ENCODE data around the gene IL6R.

Gene IL6R

DNA sequence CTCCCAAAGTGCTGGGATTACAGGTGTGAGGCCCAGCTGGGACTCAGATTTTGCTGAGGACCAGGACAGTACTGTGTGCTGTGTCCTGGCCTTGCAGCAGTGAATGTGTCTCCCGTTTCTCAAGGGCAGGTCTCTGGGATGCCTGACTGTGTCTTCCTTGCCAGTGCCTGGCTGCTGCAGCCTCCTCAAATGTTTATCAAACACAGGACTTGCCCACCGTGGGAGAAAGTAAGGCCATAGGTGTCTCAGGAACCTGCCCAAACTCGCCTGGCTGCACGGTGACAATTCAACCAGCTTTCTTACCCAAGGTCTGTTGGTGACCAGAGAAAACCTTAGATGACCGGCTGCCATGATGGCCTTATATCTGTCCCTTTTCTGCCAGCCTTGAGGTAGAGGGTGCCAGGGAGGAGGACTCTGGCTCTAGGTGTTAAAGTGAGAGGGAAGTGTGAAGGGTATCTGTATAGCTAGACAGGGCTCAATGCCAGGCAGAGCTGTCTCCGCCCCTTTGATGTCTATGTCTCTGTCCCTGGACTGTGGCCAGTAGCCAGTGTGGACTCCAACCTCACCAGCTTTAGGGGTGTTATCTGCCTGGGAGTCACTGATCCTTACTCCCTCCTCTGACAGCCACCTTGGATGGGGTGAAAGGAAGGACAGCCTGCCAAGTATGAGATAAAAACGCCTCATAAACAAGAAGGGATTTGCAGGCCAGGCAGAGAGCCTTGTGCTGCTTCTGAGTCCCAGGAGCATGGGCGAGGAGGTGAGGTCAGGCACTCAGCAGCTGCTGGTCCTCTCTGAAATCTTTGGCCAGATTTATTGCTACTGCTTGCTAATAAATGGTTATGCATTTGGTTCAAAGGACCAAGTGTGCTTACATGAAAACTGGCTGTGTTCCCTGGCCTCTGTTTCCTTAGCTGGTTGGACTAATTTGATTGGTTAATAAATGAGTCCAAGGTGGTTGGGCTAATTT, 22.3 kb downstream of the IL6R start:
- DNase-seq (ENCODE audit: low spot score): peak; percentile 44

GRCh38 chr1:154429118-154429517, 24.0 kb downstream of the IL6R start:
- DNase-seq (ENCODE audit: low spot score): peak; percentile 45

DNA sequence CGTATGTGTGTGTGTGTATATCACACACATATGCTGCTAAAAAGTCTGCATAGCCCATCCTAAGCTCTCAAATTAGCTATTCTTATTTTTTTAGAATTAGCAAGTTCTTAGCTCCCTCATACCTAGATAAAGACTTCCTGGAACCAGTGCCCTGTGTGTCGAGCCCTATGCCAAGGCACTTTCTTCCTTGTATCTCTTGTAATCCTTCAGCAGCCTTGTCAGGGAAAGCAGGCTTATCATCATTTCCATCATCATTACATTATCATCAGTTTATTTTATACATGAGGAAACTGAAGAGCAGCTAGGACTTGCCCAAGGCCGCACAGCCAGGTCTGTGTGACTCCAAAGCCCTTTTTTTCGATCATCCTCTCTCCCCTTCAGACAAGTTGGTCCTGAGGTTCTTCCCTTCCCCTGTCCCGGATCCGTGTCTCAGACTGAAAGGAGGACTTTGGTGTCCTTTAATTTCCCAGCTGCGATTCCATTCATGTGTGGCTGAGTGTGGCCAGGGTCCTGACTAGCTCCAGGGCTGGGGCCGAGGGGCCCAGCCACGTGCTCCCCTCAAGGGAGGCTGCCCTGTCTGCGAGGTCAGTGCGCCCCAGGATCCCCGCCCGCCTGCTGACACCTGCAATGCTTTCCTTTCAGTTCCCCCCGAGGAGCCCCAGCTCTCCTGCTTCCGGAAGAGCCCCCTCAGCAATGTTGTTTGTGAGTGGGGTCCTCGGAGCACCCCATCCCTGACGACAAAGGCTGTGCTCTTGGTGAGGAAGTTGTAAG, 24.9 kb downstream of the IL6R start:
- no peak for DNase-seq (ENCODE audit: low spot score)

- no peak for DNase-seq (ENCODE audit: low spot score)
These were observed 25.8 kb downstream of the IL6R start for GRCh38 chr1:154430903-154431302.

DNA sequence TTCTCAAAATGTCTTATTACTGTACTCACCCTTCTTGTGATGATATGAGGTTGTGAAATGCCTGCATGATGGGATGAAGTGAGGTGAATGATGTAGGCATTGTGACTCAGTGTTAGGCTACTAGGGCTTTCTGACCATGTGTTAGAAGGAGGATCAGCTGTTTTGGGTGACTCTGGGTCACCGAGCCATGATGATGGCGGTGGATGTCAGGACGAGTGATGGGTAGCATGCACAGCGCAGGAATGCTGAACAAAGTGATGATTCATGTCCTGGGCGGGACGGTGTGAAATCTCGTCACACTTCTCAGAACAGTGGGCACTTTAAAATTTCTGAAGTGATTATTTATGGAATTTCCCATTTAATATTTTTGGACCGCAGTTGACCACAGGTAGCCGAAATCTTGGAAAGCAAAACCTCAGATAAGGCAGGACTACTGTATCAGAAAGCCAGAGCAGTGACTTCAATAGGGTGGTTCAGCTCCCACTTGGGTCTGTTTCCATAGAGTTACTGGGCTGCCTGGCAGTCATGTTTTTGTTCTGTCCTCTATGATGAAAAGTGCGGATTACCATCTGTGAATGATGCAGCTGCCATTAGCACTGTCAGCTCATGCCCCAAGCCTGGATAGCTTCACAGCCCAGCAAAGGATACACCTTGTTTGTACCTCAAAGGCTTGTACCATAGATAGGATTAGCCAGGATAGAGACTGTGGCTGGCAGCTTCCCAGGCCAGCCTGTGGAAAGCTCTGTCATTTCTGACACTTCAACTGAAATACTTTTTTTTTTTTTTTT, 26.6 kb downstream of the IL6R start:
- DNase-seq (ENCODE audit: low spot score): peak; percentile 98

DNA sequence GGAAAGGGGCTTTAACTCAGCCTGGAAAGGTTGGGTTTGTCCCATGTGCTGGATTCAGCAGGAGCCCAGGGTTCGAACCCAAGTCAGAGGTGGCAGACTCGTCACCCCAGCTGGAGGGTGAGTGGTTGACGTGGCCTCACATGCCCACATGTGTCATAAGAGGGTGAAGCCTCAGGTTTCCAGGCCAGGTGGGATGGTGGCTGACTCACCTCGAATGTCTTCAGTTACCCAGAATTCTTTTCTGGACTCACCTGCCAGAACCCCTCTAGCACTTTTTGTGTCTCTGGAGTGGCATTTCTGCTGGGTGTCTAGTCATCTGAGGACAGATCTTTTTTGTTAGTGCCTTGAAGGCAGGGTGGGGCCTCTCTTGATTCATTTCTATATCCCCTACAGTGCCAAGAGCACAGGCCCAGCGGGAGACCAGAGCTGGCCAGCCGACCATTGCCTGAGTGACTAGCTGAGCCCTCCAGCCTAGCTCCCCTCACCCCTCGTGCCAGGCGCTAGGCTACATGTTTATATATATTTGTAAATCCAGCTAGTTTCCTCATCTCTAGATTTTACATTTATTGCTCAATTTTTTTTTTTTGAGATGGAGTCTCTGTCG, 28.1 kb downstream of the IL6R start:
- DNase-seq (ENCODE audit: low spot score): peak; percentile 86

DNA sequence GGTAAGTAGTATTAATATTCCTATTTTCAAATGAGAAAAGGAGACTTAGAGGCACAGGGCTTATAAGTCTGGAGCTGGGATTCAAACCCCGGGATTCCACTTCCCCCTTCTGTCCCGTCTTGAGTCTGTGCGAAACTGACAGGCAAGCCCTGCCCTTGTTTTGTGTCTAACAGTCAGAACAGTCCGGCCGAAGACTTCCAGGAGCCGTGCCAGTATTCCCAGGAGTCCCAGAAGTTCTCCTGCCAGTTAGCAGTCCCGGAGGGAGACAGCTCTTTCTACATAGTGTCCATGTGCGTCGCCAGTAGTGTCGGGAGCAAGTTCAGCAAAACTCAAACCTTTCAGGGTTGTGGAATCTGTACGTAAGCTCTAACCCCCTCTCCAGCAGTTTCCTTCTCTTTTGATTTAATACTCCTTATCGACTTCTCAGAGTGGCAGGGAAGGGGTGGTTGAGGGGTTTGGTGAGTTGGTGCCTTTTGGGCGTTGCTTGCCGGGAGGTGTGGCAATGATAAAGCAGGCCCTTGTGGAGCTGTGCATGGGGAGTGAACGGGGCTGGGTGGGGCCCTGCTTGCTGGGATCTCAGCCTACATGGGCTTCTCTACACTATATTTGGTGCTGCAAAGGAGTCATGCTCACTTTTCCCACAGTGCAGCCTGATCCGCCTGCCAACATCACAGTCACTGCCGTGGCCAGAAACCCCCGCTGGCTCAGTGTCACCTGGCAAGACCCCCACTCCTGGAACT, 29.4 kb downstream of the IL6R start:
- no peak for DNase-seq (ENCODE audit: low spot score)

DNA sequence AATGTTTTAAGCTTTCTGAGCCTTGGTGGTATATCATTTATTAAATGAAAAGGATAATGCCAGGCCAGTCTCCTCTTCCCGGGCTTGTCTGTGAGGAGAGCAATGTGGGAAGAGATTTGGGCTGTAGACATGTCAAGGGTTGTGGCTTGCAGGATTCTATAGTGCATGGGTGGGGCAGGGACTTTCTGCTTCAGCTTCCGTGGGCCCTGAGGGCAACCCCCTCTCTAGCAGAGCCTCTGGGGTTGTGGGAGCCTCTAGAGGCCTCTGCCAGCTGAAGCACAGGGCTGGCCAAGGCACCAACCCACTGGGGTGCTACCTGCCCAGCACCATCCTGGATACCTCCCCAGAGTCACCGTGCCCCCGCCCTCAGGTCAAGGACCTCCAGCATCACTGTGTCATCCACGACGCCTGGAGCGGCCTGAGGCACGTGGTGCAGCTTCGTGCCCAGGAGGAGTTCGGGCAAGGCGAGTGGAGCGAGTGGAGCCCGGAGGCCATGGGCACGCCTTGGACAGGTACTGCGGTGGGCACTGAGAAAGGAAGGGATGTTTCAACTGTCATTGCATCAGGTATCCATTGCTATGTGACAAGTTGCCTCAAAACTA, 30.6 kb downstream of the IL6R start:
- no peak for DNase-seq (ENCODE audit: low spot score)

DNA sequence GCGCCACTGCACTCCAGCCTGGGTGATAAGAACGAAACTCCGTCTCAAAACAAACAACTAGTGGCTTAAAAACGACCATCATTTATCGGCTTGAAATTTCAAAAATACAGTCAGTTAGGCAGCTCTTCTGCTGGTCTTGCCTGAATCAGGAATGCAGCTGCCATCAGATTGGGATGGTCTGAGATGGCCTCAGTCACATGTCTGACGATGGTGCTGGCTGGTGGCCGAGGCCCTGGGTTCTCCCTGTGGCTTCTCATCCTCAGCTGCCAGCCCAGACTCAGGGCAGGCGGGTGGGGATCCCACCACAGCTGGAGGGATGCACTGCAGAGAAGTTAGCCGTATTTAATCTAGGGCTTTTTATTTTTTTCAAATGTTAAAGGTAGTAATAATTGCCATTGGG, 31.3 kb downstream of the IL6R start:
- no peak for DNase-seq (ENCODE audit: low spot score)

DNA sequence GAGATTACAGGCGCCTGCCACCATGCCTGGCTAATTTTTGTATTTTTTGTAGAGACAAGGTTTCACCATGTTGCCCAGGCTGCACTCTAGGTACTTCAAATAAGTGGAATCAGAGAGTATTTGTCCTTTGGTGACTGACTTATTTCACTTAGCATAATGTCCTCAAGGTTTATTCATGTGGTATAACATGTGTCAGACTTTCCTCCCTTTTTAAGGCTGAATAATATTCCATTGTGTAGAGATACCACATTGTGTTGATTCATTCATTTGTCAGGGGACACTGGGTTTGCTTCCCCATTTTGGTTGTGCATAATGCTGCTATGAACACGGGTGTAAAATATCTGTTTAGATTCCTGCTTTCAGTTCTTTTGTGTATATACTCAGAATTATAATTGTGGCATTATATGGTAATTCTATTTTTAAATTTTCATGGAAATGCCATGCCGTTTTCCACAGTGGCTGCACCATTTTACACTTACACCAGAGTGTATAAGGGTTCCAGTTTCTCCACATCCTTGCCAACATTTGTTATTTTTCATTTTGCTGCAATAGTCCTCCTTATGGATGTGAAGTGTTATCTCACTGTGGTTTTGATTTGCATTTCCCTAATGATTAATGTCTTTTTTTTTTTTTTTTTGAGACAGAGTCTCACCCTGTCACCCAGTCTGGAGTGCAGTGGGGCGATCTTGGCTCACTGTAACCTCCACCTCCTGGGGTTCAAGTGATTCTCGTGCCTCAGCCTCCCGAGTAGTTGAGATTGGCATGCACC, 35.1 kb downstream of the IL6R start:
- peak; percentile 10 for DNase-seq (ENCODE audit: low spot score)

DNA sequence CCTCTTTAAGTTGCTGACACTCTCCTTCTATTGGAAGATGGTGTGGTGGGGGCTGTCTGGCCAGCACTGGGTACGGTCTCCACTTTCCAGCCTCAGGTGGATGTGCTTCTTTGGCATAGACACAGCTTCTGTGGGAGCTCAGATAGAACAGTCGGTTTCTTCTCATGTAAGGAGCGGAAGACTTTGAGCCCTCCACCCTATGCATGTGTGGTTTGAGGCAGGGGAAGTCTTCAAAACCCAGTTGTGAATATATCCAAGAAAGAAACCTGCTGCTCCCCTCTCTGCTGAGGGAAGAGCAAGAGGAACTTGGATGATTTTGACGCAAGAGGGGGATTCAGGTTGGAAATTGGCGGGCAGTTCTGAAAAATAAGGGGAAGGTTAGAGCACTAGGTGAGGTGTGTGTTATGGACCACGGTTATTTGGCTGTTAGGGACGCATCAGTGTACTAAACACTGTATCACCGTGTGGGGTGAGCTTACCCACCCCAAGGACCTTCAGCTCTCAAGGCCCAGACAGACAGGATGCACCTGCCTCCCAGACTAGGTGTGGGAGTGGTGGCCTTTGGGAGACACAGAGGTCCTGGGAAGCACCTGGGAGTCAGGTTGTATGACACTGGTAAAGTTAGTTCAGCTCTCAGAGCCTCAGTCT, 36.2 kb downstream of the IL6R start:
- no peak for DNase-seq (ENCODE audit: low spot score)

GRCh38 chr1:154442006-154442740, 37.0 kb downstream of the IL6R start:
- DNase-seq (ENCODE audit: low spot score): peak; percentile 83

DNA sequence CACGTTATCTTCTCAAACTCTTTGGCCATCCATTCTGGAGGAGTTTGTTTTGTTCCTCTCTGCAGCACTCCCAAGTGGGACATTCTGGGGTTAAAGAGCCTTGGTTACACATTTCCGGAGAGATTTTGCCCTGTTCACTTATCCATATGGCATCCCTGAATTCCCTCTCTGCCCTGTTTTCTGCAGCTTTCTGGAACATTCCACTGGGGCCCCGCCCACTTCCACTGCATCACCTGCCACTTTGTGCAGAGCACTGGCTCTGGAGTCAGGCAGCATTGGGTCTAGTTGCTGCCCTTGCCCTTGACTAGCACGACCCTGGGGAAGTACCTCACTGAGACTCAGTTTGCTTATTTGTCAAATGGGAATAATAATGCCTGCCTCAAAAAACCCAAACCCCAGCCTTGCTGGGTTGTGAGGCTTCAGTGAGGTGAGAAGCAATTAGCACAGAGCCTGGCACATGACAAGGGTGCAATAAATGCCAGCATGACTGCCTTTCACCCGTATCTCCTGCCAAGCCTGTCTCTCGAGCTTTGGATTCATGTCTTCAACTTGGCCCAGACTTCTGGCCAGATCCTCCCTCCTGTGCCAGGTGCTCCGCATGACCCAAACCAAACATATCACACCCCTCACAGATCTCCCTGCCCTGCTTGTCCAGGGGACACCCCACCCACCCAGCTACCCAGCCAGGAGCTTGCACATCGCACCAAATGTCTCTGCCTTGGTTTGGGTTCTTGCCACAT, 38.3 kb downstream of the IL6R start:
- no peak for DNase-seq (ENCODE audit: low spot score)

- peak; percentile 66 for DNase-seq (ENCODE audit: low spot score)
These were observed 39.9 kb downstream of the IL6R start for GRCh38 chr1:154445040-154445472.

- DNase-seq (ENCODE audit: low spot score): peak; percentile 56
These were observed 41.1 kb downstream of the IL6R start for GRCh38 chr1:154446292-154446691.

DNA sequence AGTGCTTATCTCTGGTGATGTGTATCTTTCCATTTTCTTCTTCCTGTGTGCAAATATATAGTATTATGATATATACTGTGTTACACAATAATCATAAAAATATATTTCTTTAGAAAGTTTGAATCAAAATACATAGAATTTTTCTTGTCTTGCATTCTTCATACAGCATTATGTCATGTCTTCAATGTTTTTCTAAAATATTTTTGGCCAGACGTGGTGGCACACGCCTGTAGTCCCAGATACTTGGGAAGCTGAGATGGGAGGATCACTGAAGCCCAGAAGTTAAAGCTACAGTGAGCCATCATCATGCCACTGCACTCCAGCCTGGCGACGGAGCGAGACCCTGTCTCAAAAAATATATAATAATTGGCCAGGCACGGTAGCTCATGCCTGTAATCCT, 41.6 kb downstream of the IL6R start:
- DNase-seq (ENCODE audit: low spot score): no peak

DNA sequence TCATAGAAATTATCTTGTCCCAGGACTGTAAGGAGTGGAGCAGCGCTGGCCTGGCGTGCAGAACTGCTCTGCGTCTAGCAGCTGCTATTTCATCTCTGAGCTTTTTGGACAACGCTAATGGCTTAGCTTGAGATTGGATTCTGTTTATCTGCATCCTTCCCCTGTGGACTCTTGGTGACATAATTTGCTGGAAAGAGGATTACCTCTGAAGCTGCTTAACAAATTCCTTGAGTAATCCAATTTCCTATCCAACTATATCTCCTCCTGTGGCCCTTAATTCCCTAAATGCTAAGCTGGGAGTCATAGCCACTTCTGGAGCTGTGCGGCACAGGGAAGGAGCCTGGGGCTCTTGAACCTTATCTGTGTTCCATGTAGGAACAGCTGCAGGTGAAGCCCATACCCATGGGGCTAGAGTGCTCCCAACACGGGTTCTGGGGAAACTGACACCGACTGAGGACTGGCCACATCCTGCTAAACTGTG, 43.2 kb downstream of the IL6R start:
- DNase-seq (ENCODE audit: low spot score): no peak

GRCh38 chr1:154453161-154453560, 48.0 kb downstream of the IL6R start:
- no peak for DNase-seq (ENCODE audit: low spot score)
